Measurements from ENCODE around the gene ZNF101.
A peak's percentile ranks its signal among the peaks of the same experiment; 100 is the strongest.

ZNF101 gene

GRCh38 chr19:19642506-19643157 is 26.0 kb upstream of the ZNF101 start:
- peak; percentile 81 for DNase-seq

DNA sequence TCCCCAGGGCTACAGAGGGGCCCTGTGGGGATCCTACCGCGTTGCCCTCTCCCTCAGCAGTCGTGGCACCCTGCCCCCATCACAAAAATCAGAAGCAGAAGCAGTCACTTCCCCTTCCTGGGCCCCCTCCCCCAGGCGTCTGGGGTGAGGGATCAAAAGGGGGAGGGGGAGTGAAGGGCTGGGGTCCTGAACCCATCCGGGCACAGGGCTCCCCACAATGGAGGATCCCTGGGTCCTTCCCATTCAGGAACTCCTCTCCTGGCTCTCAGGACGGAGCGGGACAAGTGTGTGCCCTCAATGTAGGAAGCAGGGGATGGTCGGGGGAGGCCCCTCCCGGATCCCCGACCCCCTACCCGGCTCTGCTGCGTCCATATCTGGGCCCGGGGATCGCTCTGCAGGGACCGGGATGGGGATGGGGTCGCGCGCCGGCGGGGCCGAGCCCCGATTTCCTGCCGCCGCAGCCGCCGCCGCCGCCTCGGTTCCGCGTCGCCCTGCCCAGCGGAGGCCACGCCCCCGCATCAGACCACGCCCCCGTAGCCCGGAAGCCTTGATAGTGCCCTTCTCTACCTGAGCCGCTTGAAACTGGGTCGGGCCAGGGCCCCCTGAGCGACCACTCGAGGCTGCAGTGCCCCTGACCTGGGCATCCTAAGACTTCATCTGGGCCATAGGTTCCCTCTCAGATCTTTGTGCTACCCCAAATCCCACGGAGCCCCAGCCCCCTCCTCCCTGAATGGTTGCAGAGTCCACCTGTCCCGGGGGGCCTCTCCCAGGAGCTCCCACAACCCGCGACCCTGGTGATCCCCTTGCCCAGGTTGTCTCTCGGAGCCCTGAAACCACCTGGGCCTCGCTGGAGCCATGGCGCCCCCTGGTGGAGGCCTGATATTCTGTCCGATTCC is 25.2 kb upstream of the ZNF101 start, which contains the start of gene GMIP:
Gene GMIP (minus strand): TSS at position 500 of the 896 bp plus-strand sequence. CDS start 128 bp downstream, at position 372.
- peak; percentile 94 for DNase-seq

- no peak for DNase-seq
Observed at GRCh38 chr19:19644054-19644388, 24.6 kb upstream of the ZNF101 start.

- DNase-seq, result no peak
Observed at GRCh38 chr19:19645233-19645870, 23.3 kb upstream of the ZNF101 start.

GRCh38 chr19:19647037-19647835 is 21.4 kb upstream of the ZNF101 start:
- DNase-seq, result no peak

DNA sequence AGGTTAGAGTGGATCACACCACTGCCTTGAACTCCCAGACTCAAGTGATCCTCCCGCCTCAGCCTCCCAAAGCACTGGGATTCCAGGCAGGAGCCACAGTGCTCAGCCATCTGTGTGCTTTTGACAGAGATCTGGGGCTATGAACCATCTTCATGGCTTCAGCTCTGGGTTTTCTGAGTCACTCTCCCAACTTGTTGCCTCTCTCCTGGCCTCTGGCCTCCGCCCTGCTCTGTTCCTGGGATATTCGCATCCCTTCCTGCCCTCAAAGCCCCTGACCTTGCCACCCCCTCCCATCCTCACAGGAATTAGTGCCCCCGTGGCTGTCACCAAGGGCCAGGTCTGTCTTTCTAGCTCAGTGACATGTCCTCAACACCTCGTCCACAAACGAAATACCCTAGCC is 19.5 kb upstream of the ZNF101 start:
- no peak for DNase-seq

GRCh38 chr19:19649580-19649995 is 19.1 kb upstream of the ZNF101 start:
- DNase-seq, result no peak

- no peak for DNase-seq
Observed at GRCh38 chr19:19650331-19650730, 18.3 kb upstream of the ZNF101 start.

DNA sequence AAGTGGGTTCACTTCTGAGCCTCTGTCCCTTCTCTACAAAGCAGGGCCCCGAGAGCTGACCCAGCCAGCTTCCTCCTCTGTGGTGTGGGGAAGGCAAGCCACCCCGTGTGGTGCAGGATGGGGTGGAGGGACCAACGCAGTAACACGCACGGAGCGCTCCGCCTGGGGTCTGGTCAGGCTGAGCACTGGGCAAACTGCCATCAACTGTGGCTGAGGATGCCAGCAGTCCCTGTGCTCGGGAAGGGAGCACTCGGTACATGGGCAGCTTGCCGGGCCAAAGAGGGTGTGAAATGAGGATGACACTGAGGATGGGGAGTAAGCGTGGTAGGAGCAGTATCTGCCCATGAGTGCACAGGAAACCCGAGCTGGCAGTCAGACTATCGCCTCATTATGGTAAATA is 17.6 kb upstream of the ZNF101 start:
- DNase-seq, result no peak

GRCh38 chr19:19652482-19653295 is 15.9 kb upstream of the ZNF101 start:
- no peak for DNase-seq

DNA sequence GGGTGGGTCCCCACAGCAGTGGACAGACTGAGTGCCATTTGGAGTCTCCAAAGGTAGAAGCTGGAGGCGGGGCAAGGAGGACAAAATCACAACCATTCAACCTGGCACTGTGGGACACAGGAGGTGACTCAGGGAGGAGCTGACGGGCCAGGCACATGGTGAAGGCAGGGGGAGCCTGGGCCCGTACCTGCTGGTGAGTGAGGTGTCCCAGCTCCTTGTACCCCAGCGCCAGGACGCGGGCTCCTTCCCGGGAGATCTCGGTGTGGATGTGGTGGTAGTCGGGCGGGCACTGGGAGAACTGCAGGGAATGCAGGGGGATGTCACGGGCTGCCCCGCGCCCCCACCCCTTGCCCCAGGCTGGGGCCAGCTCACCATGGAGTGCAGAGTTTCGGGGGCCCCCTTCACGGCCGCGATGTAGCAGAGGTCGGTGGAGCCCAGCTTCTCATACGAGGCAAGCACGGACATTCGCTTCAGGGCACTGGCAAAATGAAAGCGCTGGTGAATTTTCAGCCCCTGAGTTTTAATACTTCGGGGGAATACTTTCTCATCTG is 15.0 kb upstream of the ZNF101 start:
- no peak for DNase-seq

DNA sequence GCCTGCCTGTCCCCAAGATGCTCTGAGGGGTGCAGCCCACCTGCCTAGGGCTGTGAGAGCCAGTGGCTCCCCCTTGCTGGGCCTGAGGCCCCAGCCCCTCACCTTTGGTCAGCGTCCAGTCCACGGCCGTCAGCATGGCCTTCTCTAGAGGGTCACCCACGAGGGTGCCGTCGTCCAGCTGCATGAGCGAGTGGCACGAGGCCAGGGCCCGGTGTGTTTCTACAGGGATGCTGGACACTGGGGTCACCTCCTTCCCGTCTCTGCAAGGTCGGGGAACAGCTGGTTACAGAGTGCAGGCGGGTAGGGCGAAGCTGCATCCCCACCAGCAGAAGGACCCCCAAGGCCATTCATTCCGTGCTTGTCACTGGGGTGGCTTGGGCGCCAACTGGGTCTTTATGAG is 14.2 kb upstream of the ZNF101 start:
- DNase-seq, result no peak

GRCh38 chr19:19655051-19655594 is 13.5 kb upstream of the ZNF101 start:
- DNase-seq, result no peak

DNA sequence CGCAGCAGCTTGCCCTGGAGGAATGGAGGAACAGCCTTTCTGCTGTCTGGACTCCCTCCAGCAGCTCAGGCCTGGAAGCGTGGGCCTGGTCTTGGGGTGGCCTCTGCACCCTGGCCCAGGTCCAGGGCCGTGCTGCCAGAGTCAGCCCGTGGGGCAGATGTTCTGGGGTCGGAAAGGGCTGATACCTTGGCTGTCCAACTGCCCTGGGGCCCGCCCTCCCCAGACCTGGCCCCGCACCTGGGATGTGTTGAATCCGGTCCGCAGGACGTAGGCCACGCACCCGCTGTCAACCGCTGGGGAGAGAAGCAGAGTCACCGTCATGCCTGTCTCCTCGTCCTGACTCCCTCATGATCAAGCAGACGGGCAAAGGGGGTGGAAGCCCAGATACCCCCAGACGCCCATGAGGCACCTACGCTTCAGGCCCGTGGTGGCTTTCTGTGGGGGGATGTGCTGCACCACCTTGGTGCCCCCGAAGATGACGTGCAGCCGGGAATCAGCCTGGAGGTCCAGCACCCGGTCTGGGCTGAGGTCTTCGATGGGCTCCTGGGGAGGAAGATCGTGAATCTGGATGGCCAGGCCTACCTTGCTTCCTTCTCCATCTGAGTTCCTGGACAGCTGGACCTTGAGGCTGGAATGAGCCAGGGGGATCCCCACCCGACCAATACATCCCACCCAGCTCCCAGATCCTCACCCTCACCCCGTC is 12.8 kb upstream of the ZNF101 start:
- DNase-seq, result no peak

DNA sequence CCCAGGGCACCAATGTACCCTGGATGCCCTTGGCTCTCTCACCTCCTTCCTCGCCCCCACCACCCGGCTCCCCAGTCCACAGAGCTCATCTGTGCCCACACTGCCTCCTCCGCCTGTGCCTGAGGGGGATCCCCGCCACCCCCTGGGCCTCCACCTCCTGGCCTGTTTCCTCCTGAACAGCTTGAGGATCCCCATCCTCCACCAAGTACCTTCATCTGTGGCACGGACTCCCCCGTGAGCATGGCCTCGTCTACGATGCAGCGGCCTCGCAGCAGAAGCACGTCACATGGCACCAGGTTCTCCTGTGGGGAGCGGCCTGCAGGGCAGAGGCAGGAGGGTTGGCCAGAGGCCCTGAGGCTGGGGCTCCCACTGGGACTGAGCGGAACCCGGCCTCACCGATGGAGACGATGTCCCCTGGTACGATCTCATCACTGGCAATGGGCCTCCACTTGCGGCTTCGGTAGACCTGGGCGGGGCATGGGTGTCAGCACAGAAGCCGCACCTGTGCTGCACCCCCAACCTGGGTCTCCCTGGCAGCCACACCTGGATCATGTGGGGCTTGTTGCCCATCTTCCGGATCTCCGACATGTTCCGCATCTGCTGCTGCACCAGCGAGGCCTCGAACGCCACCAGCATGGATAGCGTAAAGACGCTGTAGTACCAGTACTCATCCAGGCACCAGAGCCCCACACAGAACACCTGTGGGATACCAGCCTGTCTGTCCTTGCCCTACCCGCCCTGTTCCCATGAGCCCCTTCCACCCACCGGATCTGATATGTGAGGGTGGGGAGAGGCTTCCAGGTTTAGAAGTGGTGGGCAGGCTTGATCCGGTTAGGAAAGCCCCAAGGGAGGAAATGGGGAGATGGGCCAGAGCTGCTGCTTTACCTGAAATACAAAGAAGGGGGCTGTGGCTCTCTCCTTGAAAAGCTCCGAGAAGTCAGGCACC is 11.9 kb upstream of the ZNF101 start:
- no peak for DNase-seq

DNA sequence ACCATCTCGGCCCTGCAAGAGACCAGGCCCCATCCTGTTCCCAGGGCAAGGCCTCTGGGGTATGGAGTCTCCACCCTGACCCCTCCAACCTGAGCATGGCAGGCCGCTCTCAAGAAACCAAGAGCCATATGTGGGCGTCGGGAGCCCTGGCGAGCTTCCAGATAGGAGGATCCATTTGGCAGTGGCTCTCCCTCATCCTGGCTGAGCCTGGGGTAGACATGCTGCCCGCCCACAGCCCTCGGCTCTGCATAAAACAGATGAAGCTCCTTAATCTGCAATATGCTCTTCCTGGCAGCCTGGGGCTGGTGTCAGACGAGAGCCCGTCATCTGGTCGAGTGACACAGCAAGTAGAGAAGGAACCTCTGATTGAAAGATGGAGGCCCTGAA is 11.2 kb upstream of the ZNF101 start:
- no peak for DNase-seq

- no peak for DNase-seq
Observed at GRCh38 chr19:19659646-19660245, 8.9 kb upstream of the ZNF101 start.

GRCh38 chr19:19661141-19661674 is 7.4 kb upstream of the ZNF101 start:
- no peak for DNase-seq
